K562 (cell line): ENCODE data around the gene TP53I3. TPM values are rescaled to one million over a fixed set of nuclear protein-coding genes. Genes with fewer than 3 reads are reported as not detected.
A peak's percentile ranks its signal among the peaks of the same experiment; 100 is the strongest.

ENCODE experiments used
- VEZF1 ChIP-seq: fragments of 200-800 bp; sonication (Bioruptor generic); IDR thresholded peaks from 2 replicates; pipeline ENCODE4 v1.6.1; 2017; ENCODE audit warnings: missing genetic modification characterization, missing compliant biosample characterization
- polyA plus RNA-seq, 8 experiments: library from polyadenylated mRNA; depleted of rRNA in 4 of 8; stranded (reverse) in 5 of 8; unstranded in 3 of 8; fragments of >200 nt; fragmentation: Nextera tagmentation in 2 of 8; fragmentation: Illumina TruSeq in 1 of 8; extraction: Ambion mirVana in 2 of 8; extraction: Trizol in 1 of 8; gene quantifications; 2 replicates each; pipeline versions ENCODE4 v1.2.1 to v1.2.3, GENCODE V29; 2011 to 2014; ENCODE audit warnings: inconsistent platforms in 1 of 8, missing spikeins in 1 of 8
- total RNA-seq, 7 experiments: library from RNA; depleted of rRNA in 6 of 7; stranded (reverse); fragments of >200 nt in 6 of 7; fragmentation: Illumina TruSeq in 2 of 7; extraction: Trizol in 2 of 7; gene quantifications; 2 replicates each; pipeline versions ENCODE4 v1.2.1 to v1.2.3, GENCODE V29; 2011 to 2021; ENCODE audit warnings: low replicate concordance in 1 of 7
- TF ChIP-seq, protein P1 (sequence below): sonication (generic); formaldehyde crosslinking; IDR thresholded peaks from 2 replicates; pipeline ENCODE4 v1.8.0; 2023; ENCODE audit warnings: missing genetic modification reagents, mild to moderate bottlenecking, borderline replicate concordance

The TP53I3 gene
- total and polyA plus RNA-seq, 9 of the 15 experiments (the other 6 are each of a cell fraction or from before 2014, with no cell fraction given): 0.65 to 9.5 (median 5.6) TPM

GRCh38 chr2:24049485-24050021 is 35.1 kb downstream of the TP53I3 start, which contains the start of gene FKBP1B (continued):
- TF ChIP-seq VEZF1: peak; percentile 61
- TF ChIP-seq, protein P1, sequence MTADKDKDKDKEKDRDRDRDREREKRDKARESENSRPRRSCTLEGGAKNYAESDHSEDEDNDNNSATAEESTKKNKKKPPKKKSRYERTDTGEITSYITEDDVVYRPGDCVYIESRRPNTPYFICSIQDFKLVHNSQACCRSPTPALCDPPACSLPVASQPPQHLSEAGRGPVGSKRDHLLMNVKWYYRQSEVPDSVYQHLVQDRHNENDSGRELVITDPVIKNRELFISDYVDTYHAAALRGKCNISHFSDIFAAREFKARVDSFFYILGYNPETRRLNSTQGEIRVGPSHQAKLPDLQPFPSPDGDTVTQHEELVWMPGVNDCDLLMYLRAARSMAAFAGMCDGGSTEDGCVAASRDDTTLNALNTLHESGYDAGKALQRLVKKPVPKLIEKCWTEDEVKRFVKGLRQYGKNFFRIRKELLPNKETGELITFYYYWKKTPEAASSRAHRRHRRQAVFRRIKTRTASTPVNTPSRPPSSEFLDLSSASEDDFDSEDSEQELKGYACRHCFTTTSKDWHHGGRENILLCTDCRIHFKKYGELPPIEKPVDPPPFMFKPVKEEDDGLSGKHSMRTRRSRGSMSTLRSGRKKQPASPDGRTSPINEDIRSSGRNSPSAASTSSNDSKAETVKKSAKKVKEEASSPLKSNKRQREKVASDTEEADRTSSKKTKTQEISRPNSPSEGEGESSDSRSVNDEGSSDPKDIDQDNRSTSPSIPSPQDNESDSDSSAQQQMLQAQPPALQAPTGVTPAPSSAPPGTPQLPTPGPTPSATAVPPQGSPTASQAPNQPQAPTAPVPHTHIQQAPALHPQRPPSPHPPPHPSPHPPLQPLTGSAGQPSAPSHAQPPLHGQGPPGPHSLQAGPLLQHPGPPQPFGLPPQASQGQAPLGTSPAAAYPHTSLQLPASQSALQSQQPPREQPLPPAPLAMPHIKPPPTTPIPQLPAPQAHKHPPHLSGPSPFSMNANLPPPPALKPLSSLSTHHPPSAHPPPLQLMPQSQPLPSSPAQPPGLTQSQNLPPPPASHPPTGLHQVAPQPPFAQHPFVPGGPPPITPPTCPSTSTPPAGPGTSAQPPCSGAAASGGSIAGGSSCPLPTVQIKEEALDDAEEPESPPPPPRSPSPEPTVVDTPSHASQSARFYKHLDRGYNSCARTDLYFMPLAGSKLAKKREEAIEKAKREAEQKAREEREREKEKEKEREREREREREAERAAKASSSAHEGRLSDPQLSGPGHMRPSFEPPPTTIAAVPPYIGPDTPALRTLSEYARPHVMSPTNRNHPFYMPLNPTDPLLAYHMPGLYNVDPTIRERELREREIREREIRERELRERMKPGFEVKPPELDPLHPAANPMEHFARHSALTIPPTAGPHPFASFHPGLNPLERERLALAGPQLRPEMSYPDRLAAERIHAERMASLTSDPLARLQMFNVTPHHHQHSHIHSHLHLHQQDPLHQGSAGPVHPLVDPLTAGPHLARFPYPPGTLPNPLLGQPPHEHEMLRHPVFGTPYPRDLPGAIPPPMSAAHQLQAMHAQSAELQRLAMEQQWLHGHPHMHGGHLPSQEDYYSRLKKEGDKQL (CRISPR knock-in tag): no peak
